Left hindlimb (tissue), 1 donor: Measurements from ENCODE around the gene ARHGAP12.

Source experiments
- DNase-seq: peaks from one replicate; pipeline ENCODE4 v3.0.0-alpha.2; 2018

ARHGAP12 gene

DNA sequence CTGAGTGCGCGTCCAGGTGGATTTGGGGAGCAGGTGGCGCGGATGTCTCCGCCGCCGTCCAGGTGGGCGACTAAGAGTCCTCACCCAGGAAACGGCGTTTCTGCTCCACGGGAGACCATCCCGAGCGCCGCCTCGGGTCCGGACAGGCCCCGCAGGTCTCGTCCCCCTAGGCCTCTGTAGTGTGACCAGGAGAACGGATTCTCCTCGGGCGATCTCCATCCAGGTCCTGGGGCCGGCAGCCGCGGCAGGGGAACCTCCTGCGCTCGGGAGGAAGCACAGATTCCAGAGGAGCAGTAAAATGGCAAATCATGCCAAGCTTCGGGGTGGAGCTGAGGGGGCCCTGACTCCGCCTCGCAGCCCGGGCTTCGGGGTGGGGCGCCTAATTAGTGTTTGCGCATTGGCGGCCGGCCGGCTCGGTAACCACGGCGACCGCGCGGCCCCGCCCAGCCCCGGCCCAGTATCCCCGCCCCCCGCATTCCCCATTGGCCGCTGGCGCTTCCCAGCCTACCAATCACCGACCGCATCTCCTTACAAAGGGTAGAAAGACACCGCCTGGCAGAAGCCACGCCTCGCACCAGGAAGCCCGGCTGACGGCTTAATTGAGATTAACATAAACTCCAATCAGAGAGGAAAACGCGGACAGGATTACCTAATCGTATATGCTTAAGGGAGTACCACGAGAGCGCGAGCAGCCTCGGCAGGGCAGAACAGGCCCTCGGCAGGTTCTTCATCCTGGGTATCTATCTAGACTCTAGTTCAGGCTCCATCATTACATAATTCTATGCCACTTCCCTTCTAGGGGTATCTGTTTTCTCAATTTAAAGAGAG lies 168.6 kb downstream of the ARHGAP12 start:
- DNase-seq, result peak; percentile 98

GRCh38 chr10:31759124-31759798 lies 169.4 kb downstream of the ARHGAP12 start:
- peak; percentile 53 for DNase-seq

DNA sequence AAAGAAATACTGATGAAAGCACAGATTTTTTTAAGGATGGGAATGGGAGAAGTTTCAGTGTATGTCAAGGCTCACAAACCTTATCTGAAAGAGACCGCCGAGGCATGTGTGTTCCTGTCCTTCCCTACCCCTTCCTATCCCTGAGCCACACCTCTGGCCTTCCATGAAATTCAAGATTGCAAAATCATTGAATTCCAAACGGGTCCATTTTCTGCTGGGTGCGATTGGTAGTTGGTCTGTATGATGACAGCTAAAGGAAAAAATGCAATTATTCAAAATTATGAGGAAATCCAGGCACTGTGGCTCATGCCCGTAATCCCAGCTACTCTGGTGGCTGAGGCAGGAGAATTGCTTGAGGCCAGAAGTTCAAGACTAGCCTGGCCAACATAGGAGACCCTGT lies 170.1 kb downstream of the ARHGAP12 start:
- no peak for DNase-seq

DNA sequence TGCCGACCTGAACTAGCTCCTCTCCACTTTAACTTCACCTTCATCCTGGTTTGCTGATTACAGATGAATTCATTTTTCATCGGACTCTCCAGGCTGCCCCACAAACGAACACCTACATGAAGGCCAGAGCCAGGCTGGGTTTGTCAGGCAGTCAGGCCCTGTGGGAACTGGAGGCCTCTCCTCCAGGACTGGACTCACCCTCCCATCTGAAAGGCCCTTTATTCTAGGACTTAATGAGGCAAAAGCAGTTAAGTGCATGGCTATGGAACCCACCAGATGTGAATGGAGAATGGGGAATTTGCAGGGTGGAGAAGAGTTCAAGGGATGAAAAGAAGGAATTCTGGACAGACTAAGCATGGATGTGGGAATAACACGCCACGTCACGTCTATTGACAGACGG lies 170.8 kb downstream of the ARHGAP12 start:
- no peak for DNase-seq

DNA sequence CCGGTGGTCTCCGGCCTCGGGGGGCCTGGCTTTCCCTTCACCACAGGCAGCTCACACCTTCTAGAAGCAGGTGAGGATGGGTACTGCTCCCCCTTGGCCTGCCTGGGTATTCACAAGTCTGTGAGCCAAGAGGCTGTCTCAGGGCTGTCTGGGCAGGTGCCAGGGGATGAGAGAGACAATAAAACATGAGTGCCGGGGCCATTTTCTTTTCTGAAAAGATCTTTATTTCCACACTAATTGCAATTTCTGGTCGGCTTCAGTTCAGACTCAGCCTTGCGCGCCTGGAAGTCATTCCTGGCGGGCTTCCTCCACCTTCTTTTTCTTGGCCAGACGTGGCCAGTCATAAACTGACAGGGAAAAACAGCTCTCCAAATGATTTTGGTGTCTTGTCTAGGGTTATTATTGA lies 171.2 kb downstream of the ARHGAP12 start:
- DNase-seq, result peak; percentile 59

DNA sequence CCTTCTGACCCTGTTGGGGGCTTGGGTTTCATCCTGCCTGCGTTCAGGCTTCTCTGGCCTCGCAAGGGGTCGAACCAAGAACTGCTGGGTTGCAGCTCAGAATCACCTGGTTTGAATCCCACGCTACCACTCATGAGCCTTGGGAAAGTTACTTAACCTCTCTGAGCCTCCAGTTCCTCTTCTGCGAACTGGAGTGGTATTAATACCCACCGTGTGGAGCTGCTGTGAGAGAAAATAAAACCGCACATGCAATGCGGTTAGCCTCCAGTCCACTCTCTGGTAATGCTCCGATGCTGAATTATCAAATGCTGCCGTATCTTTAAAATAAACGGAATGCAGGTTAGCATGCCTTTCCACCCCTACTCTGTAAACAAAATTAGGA lies 171.9 kb downstream of the ARHGAP12 start:
- DNase-seq, result no peak

GRCh38 chr10:31756101-31756728 lies 172.4 kb downstream of the ARHGAP12 start:
- peak; percentile 39 for DNase-seq
